HL-60 (cell line): Measurements from ENCODE around the gene IPO13.

ENCODE experiments used
- DNase-seq, 2 experiments: peaks; one replicate each; pipeline ENCODE4 v3.0.0-alpha.2; 2010 to 2020; ENCODE audit warnings: low read depth in 1 of 2, low spot score in 1 of 2
- H3K27ac ChIP-seq: fragments of 250-450 bp; sonication (Bioruptor Pico); replicated peaks from 2 replicates; pipeline ENCODE4 v1.5.1; 2020; ENCODE audit warnings: mild to moderate bottlenecking, moderate library complexity
- H3K27me3 ChIP-seq: fragments of 250-450 bp; sonication (Bioruptor Pico); 2 replicates; pipeline ENCODE4 v1.5.1; 2021; ENCODE audit warnings: mild to moderate bottlenecking, moderate library complexity; ENCODE audit not compliant: insufficient read depth, poor library complexity, severe bottlenecking
- H3K4me3 ChIP-seq: replicated peaks from 2 replicates; pipeline ENCODE4 v1.5.1; 2011; ENCODE audit warnings: mild to moderate bottlenecking, control low read depth, low read length; ENCODE audit not compliant: insufficient read depth
- GABPA ChIP-seq: IDR thresholded peaks from 2 replicates; pipeline ENCODE4 v1.6.1; 2012; ENCODE audit warnings: low read depth
- POLR2AphosphoS5 ChIP-seq: IDR thresholded peaks from 2 replicates; pipeline ENCODE4 v1.6.1; 2012; ENCODE audit warnings: low read depth
- SPI1 ChIP-seq: IDR thresholded peaks from 2 replicates; pipeline ENCODE4 v1.6.1; 2012; ENCODE audit warnings: low read depth, mild to moderate bottlenecking, borderline replicate concordance
- TF ChIP-seq, protein P1 (sequence below): IDR thresholded peaks from 2 replicates; pipeline ENCODE4 v1.6.1; 2012; ENCODE audit warnings: low read depth; ENCODE audit not compliant: insufficient replicate concordance
- TF ChIP-seq, protein P2 (sequence below): IDR thresholded peaks from one replicate; pipeline ENCODE4 v1.5.1; 2011; ENCODE audit warnings: low read length, control low read depth, inconsistent platforms; ENCODE audit not compliant: insufficient read depth

IPO13 gene

DNA sequence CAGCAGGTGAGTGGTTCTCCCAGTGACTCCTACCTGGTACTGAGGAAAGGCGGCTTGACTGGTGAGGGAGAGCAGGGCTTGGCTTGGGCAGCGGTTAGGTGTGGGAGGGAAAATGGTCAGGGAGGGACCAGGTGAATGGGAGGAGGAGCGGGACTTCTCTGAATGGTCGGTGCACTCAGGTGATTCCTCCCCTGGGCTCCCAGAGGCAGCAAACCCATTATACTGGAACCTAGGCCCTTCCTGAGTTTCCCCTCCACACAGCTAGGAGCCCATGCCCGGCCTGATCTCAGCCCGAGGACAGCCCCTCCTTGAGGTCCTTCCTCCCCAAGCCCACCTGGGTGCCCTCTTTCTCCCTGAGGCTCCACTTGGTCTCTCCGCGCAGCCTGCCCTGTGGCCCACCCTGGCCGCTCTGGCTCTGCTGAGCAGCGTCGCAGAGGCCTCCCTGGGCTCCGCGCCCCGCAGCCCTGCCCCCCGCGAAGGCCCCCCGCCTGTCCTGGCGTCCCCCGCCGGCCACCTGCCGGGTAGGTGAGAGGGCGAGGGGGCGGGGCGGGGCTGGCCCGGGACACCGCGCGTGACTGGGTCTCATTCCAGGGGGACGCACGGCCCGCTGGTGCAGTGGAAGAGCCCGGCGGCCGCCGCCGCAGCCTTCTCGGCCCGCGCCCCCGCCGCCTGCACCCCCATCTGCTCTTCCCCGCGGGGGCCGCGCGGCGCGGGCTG is 10.9 kb upstream of the IPO13 start:
- H3K27me3 ChIP-seq = no peaks in the 10 kb centered on the region
- no peak overlapping the region for H3K27ac ChIP-seq
- TF ChIP-seq GABPA (no peak), POLR2AphosphoS5 (no peak), SPI1 (no peak)
- TF ChIP-seq, protein P1, sequence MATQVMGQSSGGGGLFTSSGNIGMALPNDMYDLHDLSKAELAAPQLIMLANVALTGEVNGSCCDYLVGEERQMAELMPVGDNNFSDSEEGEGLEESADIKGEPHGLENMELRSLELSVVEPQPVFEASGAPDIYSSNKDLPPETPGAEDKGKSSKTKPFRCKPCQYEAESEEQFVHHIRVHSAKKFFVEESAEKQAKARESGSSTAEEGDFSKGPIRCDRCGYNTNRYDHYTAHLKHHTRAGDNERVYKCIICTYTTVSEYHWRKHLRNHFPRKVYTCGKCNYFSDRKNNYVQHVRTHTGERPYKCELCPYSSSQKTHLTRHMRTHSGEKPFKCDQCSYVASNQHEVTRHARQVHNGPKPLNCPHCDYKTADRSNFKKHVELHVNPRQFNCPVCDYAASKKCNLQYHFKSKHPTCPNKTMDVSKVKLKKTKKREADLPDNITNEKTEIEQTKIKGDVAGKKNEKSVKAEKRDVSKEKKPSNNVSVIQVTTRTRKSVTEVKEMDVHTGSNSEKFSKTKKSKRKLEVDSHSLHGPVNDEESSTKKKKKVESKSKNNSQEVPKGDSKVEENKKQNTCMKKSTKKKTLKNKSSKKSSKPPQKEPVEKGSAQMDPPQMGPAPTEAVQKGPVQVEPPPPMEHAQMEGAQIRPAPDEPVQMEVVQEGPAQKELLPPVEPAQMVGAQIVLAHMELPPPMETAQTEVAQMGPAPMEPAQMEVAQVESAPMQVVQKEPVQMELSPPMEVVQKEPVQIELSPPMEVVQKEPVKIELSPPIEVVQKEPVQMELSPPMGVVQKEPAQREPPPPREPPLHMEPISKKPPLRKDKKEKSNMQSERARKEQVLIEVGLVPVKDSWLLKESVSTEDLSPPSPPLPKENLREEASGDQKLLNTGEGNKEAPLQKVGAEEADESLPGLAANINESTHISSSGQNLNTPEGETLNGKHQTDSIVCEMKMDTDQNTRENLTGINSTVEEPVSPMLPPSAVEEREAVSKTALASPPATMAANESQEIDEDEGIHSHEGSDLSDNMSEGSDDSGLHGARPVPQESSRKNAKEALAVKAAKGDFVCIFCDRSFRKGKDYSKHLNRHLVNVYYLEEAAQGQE = no peak
- TF ChIP-seq, protein P2, sequence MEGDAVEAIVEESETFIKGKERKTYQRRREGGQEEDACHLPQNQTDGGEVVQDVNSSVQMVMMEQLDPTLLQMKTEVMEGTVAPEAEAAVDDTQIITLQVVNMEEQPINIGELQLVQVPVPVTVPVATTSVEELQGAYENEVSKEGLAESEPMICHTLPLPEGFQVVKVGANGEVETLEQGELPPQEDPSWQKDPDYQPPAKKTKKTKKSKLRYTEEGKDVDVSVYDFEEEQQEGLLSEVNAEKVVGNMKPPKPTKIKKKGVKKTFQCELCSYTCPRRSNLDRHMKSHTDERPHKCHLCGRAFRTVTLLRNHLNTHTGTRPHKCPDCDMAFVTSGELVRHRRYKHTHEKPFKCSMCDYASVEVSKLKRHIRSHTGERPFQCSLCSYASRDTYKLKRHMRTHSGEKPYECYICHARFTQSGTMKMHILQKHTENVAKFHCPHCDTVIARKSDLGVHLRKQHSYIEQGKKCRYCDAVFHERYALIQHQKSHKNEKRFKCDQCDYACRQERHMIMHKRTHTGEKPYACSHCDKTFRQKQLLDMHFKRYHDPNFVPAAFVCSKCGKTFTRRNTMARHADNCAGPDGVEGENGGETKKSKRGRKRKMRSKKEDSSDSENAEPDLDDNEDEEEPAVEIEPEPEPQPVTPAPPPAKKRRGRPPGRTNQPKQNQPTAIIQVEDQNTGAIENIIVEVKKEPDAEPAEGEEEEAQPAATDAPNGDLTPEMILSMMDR = no peak
- no peak for DNase-seq
- H3K4me3 ChIP-seq = peak overlapping the region; percentile 19

DNA sequence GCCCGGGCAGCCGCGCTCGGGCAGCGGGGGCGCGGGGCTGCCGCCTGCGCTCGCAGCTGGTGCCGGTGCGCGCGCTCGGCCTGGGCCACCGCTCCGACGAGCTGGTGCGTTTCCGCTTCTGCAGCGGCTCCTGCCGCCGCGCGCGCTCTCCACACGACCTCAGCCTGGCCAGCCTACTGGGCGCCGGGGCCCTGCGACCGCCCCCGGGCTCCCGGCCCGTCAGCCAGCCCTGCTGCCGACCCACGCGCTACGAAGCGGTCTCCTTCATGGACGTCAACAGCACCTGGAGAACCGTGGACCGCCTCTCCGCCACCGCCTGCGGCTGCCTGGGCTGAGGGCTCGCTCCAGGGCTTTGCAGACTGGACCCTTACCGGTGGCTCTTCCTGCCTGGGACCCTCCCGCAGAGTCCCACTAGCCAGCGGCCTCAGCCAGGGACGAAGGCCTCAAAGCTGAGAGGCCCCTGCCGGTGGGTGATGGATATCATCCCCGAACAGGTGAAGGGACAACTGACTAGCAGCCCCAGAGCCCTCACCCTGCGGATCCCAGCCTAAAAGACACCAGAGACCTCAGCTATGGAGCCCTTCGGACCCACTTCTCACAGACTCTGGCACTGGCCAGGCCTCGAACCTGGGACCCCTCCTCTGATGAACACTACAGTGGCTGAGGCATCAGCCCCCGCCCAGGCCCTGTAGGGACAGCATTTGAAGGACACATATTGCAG is 10.2 kb upstream of the IPO13 start:
- Histone ChIP-seq H3K27me3 (no peaks in the 10 kb centered on the region), H3K4me3 (peak overlapping the region; percentile 19), H3K27ac (no peak overlapping the region)
- DNase-seq = peak; percentile 29 to 35
- TF ChIP-seq GABPA (no peak), POLR2AphosphoS5 (no peak), SPI1 (no peak)
- TF ChIP-seq, protein P1 = no peak
- TF ChIP-seq, protein P2 = no peak

DNA sequence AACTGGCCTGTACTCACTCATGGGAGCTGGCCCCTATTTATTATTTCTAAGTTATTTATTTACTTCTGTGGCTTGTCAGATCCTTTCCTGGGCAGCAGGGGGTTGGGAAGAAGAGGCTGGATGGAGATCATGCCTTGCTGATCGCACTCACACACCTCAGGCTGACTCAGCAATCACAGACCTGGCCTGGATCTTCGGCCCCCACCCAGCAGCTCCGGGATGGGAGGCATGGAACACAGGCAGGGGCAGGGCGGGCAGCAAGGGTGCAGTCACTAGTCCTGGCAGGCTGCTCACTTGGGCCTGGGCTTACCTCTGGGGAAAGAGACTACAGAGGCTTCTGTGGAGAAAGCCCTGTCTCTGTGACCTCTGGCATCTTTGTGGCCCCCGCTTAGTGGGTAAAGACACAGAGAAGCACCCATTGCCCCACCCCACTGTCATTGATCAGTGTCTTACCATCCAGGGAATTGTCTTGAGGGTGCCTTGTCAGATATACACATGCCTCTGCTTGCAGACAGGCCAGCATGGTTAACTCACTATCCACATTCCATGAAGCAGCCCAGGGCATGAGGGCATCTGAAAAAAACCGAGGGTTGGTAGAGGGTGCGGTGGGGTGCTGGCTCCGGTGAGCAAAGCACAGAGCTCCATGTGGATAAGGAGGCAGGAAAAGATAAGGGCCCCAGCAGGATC is 9.4 kb upstream of the IPO13 start:
- Histone ChIP-seq H3K27ac (no peak overlapping the region), H3K27me3 (no peaks in the 10 kb centered on the region), H3K4me3 (no peak overlapping the region)
- TF ChIP-seq GABPA = no peak
- TF ChIP-seq POLR2AphosphoS5 = no peak
- TF ChIP-seq SPI1 = no peak
- TF ChIP-seq, protein P1 = no peak
- TF ChIP-seq, protein P2 = no peak
- DNase-seq = no peak
